Ovary (tissue), 3 donors: ENCODE results near the gene OAS3.

Experiments used
- CTCF ChIP-seq, 3 donors: fragments of 450-650 bp in 2 of 3; fragments of 200-600 bp in 1 of 3; IDR thresholded peaks; one replicate each; pipeline versions ENCODE4 v1.5.1 to v1.8.0; 2016 to 2022; ENCODE audit warnings: antibody characterized with exemption in 3 of 3, mild to moderate bottlenecking in 1 of 3
- EP300 ChIP-seq: sonication (generic); formaldehyde crosslinking; IDR thresholded peaks from one replicate; pipeline ENCODE4 v1.6.1; 2017; ENCODE audit warnings: antibody characterized with exemption
- POLR2A ChIP-seq: fragments of 450-650 bp; IDR thresholded peaks from one replicate; pipeline ENCODE4 v1.6.1; 2017; ENCODE audit warnings: antibody characterized with exemption, mild to moderate bottlenecking, moderate library complexity
- donor health status: DM: no; HTN: no; CAD: no.

- TF ChIP-seq CTCF (IDR thresholded peaks at IDR 0.05) (no peak), EP300 (no peak), POLR2A (no peak)
Measured at GRCh38 chr12:112961074-112961473, 22.8 kb downstream of the OAS3 start.
